Right lung (tissue), 5 donors: ENCODE results near the gene REEP1. TPM values are rescaled to one million over a fixed set of nuclear protein-coding genes. Genes with fewer than 3 reads are reported as not detected.
"Not testable (repeated sequence)": the region's sequence is repeated elsewhere in the genome, so short reads cannot be mapped to it uniquely, and the experiment has no call there.

Source experiments
- DNase-seq, 2 donors: peaks; one replicate each; pipeline ENCODE4 v3.0.0-alpha.2; 2013
- polyA plus RNA-seq, 5 donors: library from polyadenylated mRNA; unstranded; fragments of 120-200 nt; gene quantifications; one replicate each; pipeline versions ENCODE4 v1.2.1 to v1.2.3, GENCODE V29; 2013; ENCODE audit warnings: inconsistent platforms in 1 of 5, low replicate concordance in 1 of 5; ENCODE audit not compliant: insufficient read length in 5 of 5, insufficient read depth in 1 of 5

Gene REEP1
- polyA plus RNA-seq, 5 donors = 17.3 to 20.4 (median 17.4) TPM

DNA sequence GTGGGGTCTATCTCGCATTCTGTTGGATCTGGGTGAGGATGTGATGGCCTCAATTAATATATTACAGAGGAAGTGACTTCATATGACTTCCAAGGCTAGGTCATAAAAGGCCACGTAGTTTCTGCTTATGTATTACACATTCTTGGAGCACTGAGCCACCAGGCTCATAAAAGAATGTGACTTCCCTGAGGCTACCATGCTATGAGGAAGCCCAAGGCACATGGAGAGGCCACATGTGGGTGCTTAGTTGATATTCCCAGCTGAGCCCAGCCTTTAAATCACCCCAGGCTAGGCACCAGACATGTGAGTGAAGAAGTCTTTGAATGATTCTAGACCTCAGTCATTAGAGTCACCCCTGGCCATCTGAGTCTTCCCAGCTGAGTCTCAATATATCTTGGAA lies 13.3 kb upstream of the REEP1 start:
- DNase-seq = no peak

DNA sequence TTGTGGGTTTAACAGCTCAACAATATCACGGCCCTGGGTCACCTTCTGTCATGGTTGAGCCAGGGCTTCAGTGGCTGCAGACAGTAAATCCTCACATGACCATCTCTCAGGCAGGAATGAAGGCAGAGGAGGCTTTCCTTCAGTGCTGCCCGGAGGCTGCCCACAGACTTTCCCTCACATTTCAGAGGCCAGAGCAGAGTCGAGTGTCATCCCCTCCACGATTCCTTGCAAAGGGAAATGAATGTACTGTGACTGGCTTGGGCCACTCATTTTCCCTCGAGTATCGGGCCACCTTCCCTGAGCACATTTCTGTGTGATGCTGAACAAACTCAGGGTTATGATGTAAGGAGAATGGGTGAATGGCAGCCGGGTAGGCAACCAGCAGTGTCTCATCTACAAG lies 10.0 kb upstream of the REEP1 start:
- DNase-seq = no peak

DNA sequence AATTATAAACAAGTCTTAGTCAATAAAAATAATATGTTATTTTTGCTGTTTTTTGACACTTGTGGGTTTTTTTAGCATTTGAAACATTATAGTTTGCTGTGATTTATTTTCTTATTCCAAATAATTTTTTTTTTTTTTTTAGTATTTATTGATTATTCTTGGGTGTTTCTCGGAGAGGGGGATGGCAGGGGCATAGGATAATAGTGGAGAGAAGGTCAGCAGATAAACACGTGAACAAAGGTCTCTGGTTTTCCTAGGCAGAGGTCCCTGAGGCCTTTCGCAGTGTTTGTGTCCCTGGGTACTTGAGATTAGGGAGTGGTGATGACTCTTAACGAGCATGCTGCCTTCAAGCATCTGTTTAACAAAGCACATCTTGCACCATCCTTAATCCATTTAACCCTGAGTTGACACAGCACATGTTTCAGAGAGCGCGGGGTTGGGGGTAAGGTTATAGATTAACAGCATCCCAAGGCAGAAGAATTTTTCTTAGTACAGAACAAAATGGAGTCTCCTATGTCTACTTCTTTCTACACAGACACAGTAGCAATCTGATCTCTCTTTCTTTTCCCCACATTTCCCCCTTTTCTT lies 8.5 kb upstream of the REEP1 start:
- not testable (repeated sequence) for DNase-seq

DNA sequence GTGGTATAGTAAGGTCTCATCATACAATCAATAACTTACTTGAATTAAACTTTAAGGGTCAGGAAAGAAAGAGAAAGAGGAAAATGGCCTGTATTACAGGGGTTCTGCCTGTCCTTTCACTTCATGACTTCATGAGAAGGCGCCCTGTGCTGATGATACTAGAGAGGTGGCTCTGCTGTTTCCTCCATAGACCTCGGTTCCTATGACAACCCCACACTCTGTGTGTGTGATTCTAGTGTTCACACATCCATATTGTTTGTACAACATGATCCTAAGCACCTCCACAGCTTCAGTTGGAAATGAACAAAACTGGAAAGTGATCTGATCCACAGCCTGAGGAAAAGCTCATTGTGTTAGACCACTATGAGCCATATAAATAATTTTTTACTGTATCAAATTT lies 7.0 kb upstream of the REEP1 start:
- DNase-seq = no peak

DNA sequence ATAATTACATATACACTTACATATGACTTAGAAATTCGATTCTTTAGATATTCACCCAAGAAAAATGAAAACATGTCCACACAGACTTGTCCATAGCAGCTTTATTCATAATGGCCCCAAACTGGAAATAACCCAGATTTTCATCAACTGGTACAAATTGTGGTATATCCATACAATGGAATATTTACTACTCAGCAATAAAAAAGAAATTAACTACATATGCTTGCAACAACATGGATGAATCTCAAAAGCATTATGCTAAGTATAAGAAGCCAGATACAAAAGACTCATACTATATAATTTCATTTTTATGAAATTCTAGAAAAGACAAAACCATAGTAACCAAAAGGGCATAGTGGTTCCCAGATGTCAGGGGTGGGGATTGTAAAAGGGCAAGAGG lies 5.1 kb upstream of the REEP1 start:
- DNase-seq = no peak

DNA sequence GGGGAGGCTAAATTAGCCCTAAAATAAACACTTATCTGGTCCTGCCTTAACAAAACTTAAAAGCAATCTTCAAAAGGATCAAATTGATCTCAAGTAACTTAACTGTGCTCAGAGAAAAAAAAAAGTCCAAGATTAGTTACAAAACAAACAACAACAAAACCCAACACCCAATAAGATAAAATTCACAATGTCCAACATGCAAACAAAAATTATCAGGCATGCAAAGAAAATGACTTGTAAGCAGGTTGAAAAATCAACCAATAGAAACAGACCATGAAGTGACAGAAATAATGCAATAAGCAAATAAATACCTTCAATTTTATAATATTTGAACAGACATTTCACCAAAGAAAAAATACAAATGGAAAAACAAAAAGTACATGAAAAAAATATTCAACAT lies 4.0 kb upstream of the REEP1 start:
- no peak for DNase-seq

DNA sequence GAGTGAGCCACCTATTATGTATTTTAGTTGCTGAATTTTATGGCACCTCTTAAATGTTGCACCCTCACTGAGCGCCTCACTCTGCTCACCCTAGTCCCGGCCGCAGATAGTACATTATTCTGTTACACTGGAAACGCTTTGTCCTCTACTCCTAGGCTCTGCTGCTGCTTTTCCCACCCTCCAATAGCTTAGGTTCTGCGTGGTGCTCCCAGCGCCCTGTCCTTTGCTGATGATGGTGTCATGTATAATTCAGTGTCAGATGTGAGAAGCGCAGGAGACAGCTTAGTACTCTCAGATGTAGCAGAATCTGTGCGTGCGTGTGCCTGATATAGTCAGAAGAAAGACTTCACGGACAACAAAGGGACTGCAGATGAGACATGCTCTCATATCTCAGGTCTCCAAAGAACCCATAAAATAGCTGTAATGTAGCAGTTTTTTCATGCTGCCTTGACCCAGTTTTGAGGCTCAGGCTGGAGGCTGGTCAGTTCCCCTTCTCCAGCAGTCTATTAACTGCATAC lies 1.4 kb upstream of the REEP1 start:
- no peak for DNase-seq

DNA sequence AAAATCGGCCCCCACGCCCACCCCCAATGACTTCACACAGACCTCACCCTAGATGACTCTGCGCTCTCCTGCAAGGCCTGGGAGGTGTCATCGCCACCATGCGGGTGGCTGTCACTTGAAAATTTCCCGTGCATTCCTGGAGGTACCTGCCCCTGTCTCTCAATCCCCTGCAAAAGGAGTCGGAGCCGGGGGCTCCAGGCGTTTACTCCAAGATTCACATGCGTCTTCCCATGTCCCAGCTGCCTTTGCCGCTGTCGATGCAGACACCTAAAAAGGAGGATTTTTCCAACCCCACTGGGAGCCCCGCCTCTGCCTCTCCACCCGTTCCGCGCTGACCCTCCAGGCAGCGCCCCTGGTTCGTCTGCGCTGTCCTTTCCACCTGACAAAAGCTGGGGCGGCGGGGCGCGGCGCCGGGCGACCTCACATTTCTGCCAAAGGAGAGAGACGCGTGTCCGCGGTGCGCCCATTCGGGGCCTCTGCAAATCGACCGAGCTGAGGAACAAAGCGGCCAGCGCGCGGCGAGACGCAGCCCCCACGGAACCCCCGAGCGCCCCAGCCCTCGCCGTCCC lies 667 bp downstream of the REEP1 start:
- no peak for DNase-seq

DNA sequence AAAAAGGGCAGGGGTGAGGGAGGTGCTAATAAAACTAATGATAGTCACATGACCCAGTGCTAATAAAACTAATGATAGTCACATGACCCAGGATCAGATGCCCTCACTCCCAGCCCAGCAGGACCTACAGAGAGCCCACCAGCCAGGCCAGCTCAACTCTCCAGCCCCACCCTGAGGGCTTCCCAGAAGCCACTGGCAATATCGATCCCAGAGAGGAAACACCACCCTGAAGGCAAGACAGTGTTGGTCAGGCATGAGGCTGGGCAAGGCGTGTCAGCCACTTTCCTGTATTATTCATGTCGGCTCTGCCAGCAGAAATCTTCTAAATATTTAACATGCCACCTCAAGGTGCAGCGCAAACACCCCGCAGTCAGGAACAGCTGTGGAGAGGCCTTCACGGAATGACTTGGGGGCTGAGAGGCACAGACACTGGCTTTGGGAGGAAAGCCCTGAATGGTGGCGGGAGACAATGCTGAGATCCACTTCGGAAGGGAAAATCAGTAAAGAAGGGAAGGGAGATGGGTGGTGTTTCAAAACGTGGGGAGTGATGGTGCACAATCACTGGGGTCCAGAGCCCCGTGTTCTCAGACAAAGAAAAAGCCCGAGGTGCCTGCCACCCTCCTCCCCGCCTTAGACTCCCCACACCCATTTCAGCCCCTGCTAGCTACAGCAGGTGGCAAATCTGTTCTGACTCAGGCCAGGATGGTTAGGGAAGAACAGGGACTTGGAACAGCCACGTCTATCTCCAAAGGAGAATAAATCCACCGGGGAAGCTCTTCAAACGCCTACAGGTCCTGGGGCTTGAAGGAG lies 1.4 kb downstream of the REEP1 start:
- DNase-seq = no peak

DNA sequence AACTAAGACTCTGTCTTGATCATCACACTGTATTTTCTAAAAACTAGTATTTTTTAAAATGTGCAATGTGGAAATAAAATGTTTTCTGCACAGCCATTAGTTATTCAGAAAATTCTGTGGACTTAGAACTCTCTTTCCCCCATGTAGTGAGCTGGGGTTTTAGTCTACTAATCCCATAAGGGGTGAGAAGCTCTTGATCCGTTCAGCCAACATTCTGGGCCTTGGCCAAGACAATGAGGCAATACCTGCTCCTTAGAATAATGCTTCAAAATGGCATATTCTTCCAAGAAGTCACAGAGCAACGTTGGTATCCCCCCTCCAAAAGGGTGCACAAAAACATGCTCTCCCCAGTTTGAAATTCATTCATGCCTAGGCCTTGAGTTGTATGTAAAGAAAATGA lies 4.0 kb downstream of the REEP1 start:
- DNase-seq = no peak

DNA sequence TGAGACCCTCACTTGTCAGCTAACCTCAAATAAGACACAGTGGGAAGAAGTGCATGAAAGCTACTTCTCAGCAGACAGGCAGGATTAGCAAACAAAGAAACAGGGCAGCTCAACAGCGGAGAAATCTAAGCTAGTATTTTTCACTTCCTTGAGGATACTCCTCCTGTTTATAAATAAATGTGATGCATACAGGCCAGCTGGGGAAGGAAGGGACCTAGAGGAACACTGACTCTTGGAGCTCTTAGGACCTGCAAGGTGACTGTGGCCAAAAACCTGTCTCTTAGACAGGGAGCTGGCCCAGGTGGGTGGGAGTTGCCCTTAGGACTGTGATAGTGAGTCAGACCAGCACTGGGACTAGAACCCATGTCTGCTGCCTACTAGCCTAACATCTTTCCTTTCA lies 4.8 kb downstream of the REEP1 start:
- DNase-seq = no peak

DNA sequence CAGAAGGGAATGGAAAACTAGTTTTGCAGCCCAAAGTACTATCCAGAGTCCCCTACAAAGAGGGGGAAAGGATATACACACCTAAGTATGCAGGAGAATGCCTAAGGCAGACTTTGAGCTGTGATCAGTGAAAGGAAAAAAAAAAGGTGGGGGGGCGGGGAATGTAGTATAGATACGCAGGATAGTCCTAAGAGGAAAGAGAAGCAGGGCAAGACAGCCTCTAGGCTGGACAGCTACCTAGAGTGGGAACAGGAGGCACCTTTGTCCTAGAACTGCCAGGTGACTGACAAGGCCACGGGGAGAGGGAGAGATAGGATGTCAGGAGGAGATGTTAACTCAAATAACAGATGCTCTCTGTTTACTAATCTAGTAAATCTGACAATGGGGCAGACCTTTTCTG lies 6.0 kb downstream of the REEP1 start:
- no peak for DNase-seq

DNA sequence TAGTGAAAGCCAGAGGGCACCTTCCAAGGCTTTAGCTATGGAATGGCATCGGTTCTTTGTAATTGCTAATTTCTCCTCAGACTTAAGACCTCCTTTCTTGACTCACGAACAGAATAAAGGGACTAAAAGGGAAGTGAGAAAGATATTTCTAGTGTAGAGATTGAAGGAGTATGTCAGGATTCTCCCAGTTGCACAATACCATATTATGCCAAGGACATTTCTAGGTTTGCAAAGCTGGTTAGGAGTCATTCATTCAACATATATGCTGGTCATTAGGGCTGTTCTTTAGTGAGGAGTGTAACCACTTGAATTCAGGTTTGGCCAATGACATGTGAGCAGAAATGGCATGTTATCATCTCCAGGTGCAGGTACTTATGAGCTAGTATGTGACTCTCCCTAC lies 7.4 kb downstream of the REEP1 start:
- DNase-seq = no peak

DNA sequence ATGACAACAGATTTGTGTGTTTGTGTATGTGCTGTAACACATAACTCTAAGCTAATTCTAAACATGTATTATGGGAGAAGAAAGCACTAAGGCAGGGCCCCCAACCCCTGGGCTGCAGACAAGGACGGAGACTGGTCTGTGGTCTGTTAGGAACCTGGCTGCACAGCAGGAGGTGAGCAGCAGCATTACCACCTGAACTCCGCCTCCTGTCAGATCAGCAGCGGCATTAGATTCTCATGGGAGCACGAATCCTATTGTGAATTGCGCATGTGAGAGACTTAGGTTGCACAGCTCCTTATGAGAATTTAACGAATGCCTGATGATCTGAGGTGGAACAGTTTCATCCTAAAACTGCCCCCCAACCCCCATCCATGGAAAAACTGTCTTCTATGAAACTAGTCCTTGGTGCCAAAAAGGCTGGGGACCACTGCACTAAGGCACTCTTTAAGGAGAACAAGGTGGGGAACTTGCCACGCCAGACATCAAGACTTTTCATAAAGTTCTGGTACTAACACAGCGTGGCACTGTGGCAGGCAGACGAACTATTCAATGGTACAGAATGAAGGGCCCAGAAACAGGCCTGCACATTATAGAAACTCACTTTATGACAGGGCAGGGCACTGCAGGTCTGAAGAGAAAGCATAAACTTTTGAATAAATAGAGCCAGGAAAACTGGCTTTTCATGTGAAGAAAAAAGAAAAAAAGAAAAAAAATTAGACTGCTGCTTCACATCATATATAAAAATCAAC lies 14.0 kb downstream of the REEP1 start:
- DNase-seq = no peak

DNA sequence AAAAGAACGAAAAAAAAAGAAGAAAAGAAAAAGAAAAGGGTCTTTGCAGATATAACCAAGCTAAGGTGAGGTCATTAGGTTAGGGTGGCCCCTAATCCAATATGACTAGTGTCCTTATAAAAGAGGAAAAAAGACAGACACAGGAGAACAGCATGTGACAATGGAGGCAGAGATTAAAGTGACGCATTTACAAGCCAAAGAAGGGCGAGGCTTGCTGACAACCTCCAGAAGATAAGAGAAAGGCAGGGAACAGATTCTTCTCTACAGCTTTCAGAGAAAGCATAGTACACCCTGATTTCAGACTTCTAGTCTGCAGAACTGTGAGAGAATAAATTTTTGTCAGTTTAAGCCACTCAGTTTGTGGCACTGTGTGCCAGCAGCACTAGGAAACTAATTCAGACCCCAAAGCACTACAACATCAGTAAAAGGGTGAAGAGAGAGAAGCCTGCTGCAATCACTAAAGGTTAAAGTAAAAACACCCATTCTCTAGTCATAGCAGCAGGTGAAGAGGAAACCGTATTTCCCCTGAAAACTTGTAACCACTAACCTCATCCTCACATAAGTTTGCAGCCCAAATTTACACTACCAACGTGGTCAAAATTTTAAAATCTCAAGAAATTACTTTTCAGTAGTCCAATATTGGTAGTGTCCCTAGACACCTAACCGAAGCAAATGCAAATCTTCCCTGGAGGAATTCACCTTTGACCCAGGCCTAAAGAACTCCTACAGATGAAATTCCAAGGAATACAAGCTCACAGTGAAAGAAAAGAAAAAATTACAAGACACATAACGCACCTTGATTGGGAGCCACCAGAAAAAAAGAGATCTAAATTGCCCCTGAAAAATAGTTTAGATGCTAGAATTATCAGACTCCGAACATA lies 17.5 kb downstream of the REEP1 start:
- DNase-seq = no peak

DNA sequence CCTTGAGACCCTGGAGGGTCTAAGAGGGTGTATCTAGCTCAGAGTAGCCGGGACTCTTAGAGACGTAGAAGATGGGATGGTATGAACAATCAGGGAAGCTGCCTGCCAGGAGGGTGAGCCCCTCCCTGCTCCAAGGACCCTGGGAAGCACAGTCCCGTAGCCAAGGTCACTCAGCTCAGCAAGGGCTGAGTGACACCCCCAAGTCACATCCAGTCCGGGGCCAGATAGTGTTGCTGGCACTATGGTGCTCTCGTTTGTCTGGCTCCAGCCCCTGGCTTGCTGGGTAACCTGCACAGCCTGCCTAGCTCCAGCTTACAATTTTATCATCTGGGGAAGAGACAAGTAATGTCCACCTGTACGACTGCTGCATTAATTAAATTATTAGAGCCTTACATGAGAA lies 22.3 kb downstream of the REEP1 start:
- DNase-seq = no peak

DNA sequence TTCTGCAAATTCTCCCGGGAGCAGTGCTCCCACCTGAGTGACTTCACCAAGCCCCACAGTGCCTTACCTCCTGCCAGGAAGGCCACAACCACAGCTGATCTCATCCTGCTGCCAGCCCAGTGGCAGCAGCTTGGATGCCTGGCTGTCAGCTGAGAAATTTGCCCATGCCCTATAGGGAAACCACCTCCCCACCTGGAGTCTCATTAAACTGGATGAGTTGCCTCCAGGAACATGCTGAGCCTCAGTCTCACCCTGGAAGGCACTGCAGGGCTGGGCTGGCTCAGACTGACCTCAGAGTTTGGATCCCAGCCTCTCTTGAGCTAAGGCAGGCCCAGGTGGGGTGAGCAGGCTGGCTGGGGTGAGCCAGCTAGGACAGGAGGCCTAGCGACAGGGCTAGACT lies 23.3 kb downstream of the REEP1 start:
- DNase-seq = no peak

DNA sequence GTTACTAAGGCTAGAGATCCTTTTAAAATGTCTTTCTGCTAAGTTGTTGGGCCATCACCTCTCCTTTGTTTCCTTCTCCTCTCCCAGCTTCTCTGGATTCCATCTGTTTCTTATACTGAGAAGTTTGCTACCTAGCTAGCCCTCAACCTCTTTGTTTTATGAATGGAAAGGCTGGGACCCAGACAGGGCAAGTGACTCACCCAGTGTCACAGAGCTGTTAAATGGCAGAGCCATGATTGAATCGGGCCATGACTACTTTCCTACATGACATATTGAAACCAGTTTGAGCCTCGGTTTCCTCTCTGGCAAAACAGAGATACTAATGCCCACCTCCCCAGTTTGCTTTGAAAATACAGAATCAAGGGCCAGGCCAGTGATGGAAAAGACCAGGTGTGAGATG lies 24.1 kb downstream of the REEP1 start:
- DNase-seq = no peak

DNA sequence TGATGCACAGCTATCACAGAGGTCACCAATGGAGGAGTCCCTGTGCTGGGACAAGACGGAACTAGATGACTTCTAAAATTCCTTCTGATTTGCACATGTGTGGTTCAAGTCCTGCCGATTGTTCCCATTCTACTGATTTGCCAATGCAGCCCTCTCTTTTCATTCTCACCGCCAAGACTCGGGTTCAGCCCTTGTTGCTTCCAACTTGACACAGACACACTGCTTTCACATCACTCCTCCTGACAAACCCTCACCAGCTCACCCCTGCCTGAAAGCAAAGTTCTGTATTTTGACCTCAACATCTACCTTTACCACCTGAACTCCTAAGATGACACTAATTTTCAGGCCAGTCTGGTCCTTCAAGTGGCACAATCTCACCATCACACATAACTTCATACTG lies 25.5 kb downstream of the REEP1 start:
- no peak for DNase-seq

DNA sequence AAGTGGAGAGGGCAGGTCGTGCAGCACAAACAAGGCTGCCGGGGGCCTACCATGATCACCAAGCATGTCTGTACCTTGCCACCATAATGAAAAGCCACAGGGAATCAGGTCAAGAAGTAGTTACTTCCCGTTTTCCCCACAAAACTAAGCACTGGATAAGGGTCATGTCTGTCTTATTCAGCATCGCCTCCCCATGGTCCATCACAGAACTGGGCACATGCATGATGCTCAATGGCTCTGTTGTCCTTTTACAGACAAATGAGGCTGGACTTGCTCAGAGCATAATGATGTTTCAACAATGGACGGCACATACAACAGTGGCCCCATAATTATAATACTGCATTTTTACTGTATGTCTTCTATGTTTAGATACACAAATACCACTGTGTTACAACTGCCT lies 27.5 kb downstream of the REEP1 start:
- DNase-seq = no peak

DNA sequence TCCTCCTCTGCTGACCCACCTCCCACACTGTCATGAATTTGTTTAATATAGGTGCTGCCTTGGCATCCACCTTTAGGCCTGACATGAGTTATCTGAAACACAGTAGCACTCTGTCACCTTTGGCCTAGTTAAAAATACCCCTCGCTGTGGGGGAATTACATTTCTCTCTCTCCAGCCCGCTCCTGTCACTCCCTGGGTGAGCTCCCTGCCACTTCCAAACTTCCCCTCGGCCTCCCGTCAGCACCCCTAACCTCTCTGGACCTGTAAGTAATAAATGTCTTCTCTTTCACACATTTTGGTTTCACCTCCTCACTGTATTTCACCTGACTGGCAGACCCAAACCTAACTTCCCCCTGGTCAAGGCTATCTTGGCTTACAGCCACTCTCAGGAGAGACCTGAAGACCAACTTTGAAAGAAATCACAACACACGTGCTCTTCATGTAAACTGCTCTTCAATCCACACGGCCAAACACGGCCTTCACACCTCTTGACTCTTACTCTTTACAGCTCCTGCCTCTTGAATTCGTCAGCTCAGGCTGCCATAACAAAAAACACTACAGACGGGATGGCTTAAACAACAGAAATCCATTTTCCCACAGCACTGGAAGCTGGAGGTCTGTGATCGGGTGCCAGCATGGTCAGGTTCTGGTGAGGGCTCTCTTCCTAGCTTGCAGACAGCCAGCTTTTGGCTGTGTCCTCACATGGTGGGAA lies 28.3 kb downstream of the REEP1 start:
- DNase-seq = no peak
